Dedifferentiated amniotic fluid mesenchymal stem cell (primary cell): ENCODE data around the gene CDC6.

Experiments
- DNase-seq: peaks from one replicate; pipeline ENCODE4 v3.0.0-alpha.2; 2016; ENCODE audit errors: extremely low spot score

CDC6 gene

GRCh38 chr17:40287494-40288369, at the start of gene CDC6:
TSS of gene CDC6 (plus strand) at chr17:40287879. CDS start at chr17:40289421, 1,542 bp downstream.
- DNase-seq, result peak; percentile 100

DNA sequence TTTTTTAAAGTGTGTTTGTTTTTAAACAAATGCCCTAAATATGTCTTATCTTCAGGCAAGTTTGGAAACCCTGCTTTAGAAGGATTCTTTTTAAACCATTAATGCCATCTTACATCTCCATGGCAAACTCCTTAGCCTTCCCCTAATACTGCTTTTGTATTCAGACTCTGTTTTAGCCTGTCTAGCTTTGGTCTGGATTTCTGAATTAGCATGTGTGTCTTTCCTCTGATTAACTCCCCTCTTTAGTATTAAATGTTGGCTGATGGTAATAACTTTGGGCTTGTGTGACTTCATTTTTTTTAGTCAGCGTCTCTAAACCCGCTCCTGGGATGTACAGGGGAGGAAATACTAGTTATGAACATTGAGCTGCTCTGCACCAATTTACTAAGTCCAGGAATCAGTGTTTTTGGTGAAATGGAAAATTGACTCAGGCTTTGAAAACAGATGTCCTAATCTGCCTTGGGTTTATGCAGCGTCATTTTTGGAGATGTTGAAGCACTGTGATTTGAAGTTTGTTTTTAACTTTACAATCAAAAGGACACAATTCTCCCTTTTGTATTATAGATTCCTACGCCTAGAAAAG, 46.3 kb upstream of the CDC6 start:
- DNase-seq, result no peak

- DNase-seq, result no peak
Observed at GRCh38 chr17:40242774-40243173, 44.9 kb upstream of the CDC6 start.

DNA sequence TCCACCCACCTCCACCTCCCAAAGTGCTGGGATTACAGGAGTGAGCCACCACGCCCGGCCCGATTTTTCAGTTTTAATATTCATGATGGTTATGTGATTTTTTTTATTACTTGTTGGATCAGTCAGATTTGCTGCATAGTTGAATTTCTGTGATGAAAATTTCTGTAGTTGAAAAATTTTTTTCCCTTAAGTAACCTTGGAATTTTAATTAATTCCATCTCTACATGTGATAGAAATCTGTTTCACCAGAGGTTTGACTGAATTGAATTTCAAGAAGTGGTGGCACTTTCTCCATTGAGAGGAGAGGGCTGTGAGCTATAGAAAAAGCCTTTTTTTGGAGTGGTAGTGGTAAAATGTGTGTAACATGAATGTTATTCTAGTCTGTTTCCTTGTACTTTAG, 43.9 kb upstream of the CDC6 start:
- DNase-seq, result peak; percentile 32

DNA sequence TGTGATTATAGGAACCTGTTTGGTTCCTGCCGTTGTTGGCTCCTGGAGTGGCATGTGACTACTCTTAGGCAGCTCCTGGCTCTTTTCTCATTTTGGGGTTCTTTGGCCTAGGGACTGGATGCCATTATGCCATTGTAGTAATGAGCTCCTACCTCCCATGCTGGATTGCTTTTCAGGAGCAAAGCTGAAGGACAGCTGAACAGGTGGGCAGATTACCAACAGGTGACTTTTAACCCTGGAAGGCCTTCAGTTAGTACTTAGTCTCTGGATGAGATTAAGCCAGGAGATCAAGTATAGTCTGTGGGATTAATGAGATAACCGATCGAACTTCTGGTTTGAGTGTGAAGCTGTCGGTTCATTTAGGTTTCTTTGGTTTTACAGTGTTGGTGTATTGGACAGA, 43.4 kb upstream of the CDC6 start:
- no peak for DNase-seq

- no peak for DNase-seq
Observed at GRCh38 chr17:40247926-40248495, 39.7 kb upstream of the CDC6 start.

DNA sequence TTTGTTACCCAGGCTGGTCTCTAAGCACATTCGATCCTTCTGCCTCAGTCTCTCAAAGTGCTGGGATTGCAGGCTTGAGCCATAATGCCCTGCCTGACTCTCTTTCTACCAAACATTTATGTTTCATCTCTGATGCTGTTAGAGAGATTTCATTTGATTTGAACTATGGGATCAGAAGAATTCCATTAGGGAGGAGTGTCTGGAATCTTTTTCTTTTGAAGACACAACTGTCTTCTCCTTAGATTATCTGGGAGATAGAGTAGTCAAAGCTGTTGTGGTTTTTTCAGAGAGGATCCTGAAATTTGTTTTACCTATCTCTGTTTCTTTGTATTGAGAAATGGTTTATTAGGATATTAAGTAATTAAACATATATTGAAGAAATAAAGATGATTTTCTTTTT, 39.2 kb upstream of the CDC6 start:
- DNase-seq, result no peak

- peak; percentile 66 for DNase-seq
Observed at GRCh38 chr17:40251576-40251975, 36.1 kb upstream of the CDC6 start.

GRCh38 chr17:40253565-40253964, 34.1 kb upstream of the CDC6 start:
- peak; percentile 18 for DNase-seq

DNA sequence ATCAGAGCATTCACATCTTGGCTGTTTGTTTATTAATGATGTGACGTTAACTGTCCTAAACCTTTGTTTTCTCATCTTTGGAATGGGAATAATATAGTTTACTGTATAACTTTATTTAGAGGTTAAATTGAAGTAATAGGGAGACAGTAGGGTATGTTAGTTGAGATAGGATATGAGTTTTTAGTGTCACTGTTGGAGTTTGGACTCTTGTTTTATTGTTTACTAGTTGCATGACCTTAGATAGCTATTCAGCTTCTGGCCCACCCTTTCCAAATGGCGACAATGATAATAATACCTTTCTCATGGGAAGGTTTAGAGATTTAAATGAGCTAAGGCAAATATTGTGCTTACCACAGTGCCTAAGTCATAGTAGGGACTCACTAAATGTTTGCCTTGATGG, 28.2 kb upstream of the CDC6 start:
- DNase-seq, result no peak

- DNase-seq, result no peak
Observed at GRCh38 chr17:40260528-40260927, 27.2 kb upstream of the CDC6 start.

DNA sequence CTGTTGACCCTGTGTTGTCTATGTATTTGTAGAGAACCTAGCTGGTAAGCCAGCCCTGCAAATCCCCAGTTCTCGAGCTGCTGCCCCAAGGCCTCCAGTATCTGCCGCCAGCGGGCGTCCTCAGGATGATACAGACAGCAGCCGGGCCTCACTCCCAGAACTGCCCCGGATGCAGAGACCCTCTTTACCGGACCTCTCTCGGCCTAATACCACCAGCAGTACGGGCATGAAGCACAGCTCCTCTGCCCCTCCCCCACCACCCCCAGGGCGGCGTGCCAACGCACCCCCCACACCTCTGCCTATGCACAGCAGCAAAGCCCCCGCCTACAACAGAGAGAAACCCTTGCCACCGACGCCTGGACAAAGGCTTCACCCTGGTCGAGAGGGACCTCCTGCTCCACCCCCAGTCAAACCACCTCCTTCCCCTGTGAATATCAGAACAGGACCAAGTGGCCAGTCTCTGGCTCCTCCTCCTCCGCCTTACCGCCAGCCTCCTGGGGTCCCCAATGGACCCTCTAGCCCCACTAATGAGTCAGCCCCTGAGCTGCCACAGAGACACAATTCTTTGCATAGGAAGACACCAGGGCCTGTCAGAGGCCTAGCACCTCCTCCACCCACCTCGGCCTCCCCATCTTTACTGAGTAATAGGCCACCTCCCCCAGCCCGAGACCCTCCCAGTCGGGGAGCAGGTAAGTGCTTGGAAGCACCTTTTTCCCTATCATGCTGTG, 23.1 kb upstream of the CDC6 start:
- DNase-seq, result no peak

DNA sequence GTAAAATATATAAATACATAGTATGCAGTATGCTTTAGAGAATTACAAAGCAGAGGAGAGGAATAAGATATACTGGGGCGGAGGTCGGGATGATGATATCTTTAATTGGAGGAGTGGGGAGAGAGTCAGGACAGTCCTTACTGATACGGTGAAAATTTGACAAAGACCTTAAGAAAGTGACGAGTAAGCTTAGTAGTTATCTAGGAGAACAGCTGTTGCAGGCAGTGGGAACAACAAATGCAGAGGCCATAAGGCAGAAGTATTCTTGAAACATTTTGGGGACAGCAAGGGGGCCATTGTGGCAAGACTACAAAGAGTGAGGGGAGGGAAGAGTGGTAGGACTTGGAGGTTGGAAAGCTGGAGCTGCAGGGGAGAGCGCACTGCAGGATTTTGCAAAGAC, 22.3 kb upstream of the CDC6 start:
- DNase-seq, result no peak

GRCh38 chr17:40266882-40267281, 20.8 kb upstream of the CDC6 start:
- DNase-seq, result no peak

- no peak for DNase-seq
Observed at GRCh38 chr17:40268141-40268712, 19.5 kb upstream of the CDC6 start.

GRCh38 chr17:40278414-40278813, 9.3 kb upstream of the CDC6 start:
- no peak for DNase-seq

- DNase-seq, result no peak
Observed at GRCh38 chr17:40279402-40279801, 8.3 kb upstream of the CDC6 start.

- DNase-seq, result no peak
Observed at GRCh38 chr17:40281663-40282062, 6.0 kb upstream of the CDC6 start.

DNA sequence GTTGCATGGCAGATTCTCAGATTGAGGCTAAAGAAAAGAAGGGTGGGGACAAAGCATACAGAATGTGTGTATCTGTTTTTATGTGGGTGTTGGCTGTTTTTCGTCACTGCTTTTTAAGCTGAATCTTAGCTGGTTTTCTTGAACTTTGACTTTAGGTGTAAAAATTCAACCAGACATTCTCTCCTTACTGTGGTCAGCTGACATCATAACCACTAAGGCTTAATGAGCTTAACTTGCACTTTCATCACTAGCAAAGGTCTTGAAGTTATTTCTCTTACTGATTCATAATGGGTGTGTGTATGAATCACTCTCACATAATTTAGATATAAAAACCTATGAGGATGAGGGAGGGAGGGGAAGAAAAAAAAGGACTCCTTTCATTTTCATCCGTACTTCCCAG, 4.0 kb upstream of the CDC6 start:
- peak; percentile 69 for DNase-seq

- DNase-seq, result peak; percentile 79
Observed at GRCh38 chr17:40284085-40284713, 3.5 kb upstream of the CDC6 start.

DNA sequence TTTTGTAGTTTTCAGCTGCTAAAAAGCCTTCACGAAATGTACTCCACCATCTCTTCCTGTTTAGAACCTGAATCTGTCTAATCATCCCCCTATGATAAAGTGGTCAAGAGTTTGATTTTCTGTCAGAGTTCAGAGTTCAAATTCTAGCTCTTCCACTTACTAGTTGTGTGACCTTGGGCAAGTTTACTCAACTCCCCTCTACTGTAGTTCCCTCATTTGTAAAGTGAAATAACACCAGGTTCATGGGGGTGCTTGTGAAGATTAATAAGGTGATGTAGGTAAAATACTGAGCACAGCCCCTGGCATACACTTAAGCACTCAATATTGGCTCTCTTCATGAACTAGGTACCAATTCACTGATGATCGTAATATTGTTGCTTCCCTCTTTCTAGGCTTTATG, 1.2 kb upstream of the CDC6 start:
- no peak for DNase-seq

DNA sequence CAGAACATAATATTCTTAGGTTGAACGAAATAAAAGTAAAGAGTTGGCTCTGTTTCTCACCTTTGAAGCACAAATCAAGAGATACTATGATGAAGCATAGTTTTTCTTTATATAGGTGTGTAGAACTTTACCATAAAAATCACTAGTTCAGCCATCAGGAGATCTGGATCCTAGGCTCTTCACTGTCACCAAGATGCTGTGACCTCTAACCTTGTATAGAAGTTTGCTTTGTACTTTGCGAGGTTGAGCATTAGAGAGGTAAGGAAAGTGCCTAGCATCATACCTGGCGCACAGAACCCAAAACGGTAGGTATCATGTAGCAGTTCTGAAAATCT, 553 bp upstream of the CDC6 start:
- no peak for DNase-seq
